NCI-H748 (cell line): ENCODE results near the gene FBXO46.
A peak's percentile ranks its signal among the peaks of the same experiment; 100 is the strongest.
"Not testable (repeated sequence)": the region's sequence is repeated elsewhere in the genome, so short reads cannot be mapped to it uniquely, and the experiment has no call there.

Experiments
- DNase-seq: peaks from one replicate; lab custom pipeline; 2025; ENCODE audit not compliant: unreplicated experiment; lab: John Stamatoyannopoulos, UW

FBXO46 gene

DNA sequence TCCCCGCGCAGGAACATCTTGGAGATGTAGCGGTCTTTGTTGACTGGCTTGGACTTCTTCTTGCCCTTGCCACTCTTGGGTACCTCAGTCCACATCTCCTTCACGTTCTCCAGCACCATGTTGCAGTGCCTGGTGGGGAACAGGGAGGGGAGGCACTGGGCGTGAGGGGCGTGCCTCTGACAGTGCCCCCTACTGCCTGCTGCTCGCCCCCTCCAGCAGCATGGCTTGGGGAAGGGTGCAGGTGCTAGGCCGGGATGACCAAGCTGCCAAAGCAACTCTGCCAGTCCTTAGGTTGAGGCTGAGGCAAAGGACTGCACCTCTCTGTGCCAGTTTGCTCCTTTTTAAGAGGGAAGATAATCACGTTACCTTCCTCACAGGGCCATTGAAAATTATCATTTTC, 43.1 kb downstream of the FBXO46 start:
- DNase-seq, result no peak

GRCh38 chr19:45685045-45685444, 45.7 kb downstream of the FBXO46 start:
- not testable (repeated sequence) for DNase-seq

- no peak for DNase-seq
Observed at GRCh38 chr19:45682908-45683307, 47.8 kb downstream of the FBXO46 start.

DNA sequence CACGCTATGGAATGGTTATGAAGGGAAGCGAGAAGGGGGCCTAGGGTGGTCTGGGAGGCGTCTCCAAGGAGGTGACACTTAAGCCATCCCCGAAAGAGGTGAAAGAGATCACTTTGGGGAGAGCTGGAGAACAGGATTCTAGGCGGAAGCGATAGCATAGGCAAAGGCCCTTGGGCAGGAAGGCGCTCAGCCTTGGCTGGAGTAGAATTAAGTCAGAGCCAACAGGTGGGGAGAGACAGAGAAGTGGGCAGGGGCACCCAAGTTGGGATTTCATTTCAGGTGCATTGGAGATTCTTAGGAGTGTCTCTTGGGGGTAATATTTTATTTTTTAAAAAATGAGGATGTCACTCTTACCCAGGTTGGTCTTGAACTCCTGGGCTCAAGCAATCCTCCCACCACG, 48.6 kb downstream of the FBXO46 start:
- DNase-seq, result no peak

DNA sequence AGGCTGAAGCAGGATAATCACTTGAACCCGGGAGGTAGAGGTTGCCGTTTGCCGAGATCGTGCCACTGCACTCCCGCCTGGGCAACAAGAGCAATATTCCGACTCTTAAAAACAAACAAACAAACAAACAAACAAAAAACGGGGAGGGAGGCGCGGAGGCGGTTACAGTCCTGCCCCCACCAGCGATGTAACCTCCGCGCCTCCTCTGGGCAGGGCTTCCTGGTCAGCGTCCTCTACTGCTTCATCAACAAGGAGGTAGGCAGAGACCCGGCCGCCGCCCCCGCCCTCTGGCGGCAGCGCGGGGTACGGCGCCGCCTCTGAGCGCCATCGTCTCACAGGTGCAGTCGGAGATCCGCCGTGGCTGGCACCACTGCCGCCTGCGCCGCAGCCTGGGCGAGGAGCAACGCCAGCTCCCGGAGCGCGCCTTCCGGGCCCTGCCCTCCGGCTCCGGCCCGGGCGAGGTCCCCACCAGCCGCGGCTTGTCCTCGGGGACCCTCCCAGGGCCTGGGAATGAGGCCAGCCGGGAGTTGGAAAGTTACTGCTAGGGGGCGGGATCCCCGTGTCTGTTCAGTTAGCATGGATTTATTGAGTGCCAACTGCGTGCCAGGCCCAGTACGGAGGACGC, 49.2 kb downstream of the FBXO46 start:
- peak; percentile 87 for DNase-seq

DNA sequence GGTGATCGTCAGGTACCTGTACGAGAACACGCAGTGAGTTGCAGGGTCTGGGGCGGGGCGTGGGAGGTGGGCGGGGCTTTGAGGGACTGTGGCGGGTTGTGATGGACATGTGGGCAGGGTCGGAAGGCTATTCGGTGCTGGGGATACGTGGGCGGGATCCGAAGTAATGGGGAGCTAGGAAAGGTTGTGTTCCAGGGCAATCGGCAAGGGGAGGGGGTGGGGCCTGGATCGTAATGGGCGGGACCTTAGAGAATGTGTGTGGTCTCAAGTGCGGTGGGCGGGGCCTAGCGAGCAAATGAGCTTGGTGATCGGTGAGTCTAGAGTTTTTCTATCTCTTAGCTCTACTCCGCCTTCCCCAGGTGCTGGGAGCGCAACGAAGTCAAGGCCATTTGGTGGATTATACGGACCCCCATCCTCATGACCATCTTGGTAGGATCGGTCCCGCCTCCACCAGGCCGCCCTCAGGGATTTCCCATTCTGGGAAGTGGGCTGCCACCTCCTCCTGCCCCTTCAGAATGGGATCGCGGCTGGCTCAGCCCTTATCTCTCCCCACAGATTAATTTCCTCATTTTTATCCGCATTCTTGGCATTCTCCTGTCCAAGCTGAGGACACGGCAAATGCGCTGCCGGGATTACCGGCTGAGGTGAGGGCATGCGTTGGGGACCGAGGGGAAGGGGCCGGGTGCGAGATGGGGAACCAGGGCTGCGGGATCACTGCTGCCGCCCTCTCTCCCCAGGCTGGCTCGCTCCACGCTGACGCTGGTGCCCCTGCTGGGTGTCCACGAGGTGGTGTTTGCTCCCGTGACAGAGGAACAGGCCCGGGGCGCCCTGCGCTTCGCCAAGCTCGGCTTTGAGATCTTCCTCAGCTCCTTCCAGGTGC, 53.1 kb downstream of the FBXO46 start:
- DNase-seq, result peak; percentile 98

DNA sequence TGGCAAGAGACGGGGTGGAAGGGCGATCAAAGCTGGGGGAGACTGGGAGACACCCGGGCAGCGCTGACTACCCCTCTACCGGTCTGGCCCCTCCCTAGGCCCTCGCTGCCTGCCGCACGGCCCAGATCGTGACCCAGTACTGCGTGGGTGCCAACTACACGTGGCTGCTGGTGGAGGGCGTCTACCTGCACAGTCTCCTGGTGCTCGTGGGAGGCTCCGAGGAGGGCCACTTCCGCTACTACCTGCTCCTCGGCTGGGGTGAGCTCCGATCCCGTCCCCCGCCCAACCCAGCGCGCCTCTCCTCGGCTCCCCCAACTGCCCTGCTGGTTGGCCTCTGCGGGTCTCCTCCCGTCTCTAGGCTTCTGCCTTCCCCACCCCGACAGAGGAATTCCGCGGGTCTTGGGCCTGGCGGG, 53.8 kb downstream of the FBXO46 start:
- DNase-seq, result peak; percentile 76

- DNase-seq, result peak; percentile 38
Observed at GRCh38 chr19:45674946-45675345, 55.8 kb downstream of the FBXO46 start.

DNA sequence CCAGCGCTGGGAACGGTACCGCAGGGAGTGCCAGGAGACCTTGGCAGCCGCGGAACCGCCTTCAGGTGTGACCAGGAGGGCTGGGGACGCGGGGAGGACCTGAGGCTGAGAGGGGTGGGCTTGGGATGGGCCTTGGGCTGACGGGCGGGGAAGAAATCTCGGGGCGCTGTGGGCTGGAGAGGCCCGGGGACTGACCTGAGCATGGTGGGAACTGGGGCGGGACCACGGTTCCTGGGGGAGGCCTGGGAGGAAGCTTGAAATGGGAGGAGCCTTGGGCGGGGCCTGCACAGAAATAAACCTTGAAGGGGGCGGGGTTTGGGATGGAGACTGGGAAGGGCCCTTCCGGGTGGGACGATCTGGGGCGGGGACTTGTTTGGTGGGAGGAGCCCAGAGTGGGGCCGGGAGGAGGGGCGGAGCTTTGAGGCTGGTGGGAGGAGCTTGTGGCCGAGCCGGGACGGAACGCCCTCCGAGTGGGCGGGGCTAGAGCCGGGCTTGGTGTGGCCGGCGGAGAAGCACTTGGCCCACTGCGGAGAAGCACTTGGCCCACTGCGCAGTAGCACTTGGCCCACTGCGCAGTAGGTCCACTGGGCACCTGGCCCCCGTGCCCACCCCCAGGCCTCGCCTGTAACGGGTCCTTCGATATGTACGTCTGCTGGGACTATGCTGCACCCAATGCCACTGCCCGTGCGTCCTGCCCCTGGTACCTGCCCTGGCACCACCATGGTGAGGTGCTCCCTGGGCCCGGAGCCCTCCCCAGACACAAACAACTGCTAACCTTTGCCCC, 59.8 kb downstream of the FBXO46 start:
- peak; percentile 61 for DNase-seq

DNA sequence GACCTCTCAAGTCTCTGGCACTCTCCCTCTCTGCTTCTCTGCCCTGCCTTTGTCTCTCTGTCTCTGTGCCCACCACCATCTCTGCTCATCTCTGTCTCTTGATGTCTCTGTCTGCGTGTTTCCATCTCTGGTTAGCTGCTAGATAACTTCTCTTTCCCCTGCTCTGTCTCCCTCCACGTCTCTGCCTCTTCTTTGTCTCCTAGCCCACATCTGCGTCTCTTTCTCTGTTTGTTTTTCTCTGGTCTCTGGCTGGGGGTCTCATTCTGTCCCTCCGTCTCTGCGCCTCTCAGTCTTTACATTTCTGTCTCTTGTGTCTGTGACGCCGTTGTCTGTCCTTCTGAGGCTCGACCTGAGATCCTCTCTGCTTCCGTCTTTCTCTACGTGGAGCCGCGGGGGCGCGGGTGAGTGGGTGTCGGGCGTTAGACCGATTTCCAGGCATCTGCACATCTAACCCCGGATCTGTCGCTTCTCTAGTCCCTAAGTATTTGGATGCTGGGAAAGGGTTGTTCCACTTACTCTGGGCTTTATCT, 62.3 kb downstream of the FBXO46 start:
- DNase-seq, result peak; percentile 46

- DNase-seq, result peak; percentile 59
Observed at GRCh38 chr19:45667620-45668341, 62.9 kb downstream of the FBXO46 start, which contains the start of gene GIPR. Gene GIPR, plus strand, starts transcription at chr19:45668221. Its CDS starts 1,300 bp downstream, at chr19:45669521.

DNA sequence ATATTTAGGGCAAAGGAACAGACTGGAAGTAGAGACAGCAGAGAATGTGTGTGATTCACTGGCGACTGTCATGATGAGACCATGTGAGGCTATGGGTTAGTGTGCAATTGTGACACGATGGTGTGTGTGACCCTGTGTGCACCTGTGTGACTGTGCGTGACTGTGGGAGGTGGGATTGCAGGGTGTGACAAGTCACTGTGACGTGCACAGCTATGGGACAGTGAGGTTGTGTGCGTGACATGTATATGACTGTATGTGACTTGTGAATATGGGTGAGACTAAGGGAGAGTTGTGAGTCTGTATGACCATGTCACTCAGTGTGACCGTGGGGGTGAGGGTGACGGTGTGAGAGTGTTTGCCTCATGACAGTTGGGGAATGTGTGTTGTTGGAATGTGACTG, 66.1 kb downstream of the FBXO46 start:
- DNase-seq, result no peak

DNA sequence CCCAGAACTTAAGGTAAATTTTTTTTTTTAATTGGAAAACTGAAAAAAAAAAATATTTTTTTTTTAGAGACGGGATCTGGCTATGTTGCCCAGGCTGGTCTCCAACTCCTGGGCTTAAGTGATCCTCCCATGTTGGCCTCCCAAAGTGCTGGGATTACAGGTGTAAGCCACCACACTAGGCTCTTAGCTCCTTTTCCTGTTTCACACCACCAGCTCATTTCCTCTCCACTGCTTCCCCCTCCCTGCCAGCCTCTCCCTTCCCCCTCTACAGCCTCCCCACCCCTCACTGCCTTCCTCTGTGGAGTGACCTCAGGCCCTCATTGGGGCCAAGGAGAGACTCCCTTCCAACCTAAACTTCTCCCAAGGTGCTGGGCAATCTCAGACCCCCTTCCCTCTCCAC, 66.9 kb downstream of the FBXO46 start:
- DNase-seq, result no peak

GRCh38 chr19:45660636-45661035, 70.1 kb downstream of the FBXO46 start:
- DNase-seq, result no peak
